Skeletal muscle satellite cell (primary cell): ENCODE data around the gene HIVEP3.

Experiments used
- H3K27me3 ChIP-seq: 2 replicates; pipeline ENCODE4 v1.7.0; 2013; ENCODE audit warnings: low read length; ENCODE audit not compliant: control insufficient read depth, insufficient read depth
- H3K36me3 ChIP-seq: 2 replicates; pipeline ENCODE4 v1.7.0; 2013; ENCODE audit warnings: mild to moderate bottlenecking, control low read depth, low read length; ENCODE audit not compliant: insufficient read depth
- H3K4me1 ChIP-seq: 2 replicates; pipeline ENCODE4 v1.7.0; 2013; ENCODE audit warnings: low read length; ENCODE audit not compliant: control insufficient read depth, insufficient read depth
- H3K4me2 ChIP-seq: 2 replicates; pipeline ENCODE4 v1.7.0; 2013; ENCODE audit warnings: mild to moderate bottlenecking, low read length
- H3K4me3 ChIP-seq: 2 replicates; pipeline ENCODE4 v1.7.0; 2013; ENCODE audit warnings: low read length
- H3K9ac ChIP-seq: 2 replicates; pipeline ENCODE4 v1.7.0; 2013; ENCODE audit warnings: mild to moderate bottlenecking, low read depth, low read length, moderate library complexity
- H3K9me3 ChIP-seq: replicated peaks from 2 replicates; pipeline ENCODE4 v1.7.0; 2013; ENCODE audit warnings: mild to moderate bottlenecking, control low read depth, low read length

Gene HIVEP3

DNA sequence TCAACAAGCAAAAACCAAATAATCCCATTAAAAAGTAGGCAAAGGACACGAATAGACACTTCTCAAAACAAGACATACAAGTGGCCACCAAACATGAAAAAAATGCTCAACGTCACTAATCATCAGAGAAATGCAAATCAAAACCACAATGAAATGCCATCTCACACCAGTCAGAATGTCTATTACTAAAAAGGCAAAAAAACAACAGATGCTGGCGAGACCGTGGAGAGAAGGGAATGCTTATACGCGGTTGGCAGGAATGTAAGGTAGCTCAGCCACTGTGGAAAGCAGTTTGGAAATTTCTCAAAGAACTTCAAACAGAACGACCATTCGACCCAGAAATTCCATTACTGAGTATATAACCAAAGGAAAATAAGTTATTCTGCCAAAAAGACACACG is 289.2 kb downstream of the HIVEP3 start:
- H3K9ac ChIP-seq = peak overlapping the region; percentile 62
- peak overlapping the region; percentile 17 for H3K4me2 ChIP-seq
- H3K36me3 ChIP-seq = no peaks in the 10 kb centered on the region
- H3K27me3 ChIP-seq = no peaks in the 10 kb centered on the region
- no peak overlapping the region for H3K4me3 ChIP-seq
- no peaks in the 10 kb centered on the region for H3K9me3 ChIP-seq
- peaks cover 53% of the 10 kb centered on the region for H3K4me1 ChIP-seq

DNA sequence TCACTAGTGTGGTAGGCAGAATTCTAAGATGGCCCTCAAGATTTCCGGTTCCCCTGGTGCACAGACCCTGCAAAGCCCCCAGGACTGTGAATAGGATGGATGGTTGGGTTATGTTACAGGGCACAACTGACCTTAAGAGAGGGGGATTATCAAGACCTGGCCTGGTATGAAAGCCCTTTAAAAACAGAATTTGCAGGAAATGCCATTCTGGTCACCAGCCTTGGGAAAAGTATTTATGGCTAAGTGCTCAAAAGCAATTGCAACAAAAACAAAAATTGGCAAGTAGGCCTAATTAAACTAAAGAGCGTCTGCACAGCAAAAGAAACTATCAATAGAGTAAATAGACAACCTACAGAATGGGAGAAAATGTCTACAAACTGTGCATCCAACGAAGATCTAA is 289.6 kb downstream of the HIVEP3 start:
- peak overlapping the region; percentile 17 for H3K4me2 ChIP-seq
- H3K9me3 ChIP-seq = no peaks in the 10 kb centered on the region
- peaks cover 52% of the 10 kb centered on the region for H3K4me1 ChIP-seq
- no peaks in the 10 kb centered on the region for H3K27me3 ChIP-seq
- H3K36me3 ChIP-seq = no peaks in the 10 kb centered on the region
- H3K9ac ChIP-seq = peak overlapping the region; percentile 62
- no peak overlapping the region for H3K4me3 ChIP-seq

DNA sequence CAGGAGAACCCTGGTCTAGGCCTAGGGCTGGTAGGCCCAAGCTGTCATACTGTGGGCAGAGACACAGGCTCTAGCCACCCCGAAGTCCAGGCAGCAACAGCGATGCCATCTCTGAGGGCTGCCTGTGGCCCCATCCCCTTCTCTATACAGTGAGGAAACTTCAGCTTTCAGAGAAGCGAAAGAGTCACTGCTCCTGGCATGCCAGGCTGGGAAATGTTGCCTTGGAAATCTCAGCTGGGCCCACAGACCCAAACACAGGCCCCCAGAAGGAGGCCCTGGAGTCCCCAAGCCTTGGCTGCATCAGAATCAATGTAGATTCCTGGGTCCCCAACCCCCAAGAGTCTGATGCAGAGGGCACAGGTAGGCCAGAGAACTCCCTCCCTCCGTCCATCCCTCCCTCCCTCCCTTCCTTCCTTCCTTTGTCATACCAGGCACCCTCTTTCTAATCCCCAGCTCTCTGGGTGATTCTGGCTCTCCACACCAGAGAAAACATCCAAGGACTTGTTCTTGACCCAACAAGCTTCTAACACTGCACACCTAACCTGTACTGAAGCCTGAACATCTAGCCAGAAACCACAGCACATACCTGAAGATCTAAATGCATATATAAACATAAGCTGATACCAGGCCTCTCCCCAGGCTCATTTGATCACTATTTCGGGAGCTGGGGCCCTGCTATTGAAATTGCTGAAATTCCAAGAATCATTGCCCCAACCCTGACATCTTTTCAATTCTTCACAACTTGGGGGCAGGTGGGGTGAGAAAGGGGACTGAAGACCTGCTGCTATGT is 291.0 kb downstream of the HIVEP3 start:
- peaks cover 55% of the 10 kb centered on the region for H3K4me1 ChIP-seq
- no peaks in the 10 kb centered on the region for H3K36me3 ChIP-seq
- no peak overlapping the region for H3K4me3 ChIP-seq
- H3K4me2 ChIP-seq = no peak overlapping the region
- no peaks in the 10 kb centered on the region for H3K9me3 ChIP-seq
- no peaks in the 10 kb centered on the region for H3K27me3 ChIP-seq
- H3K9ac ChIP-seq = no peak overlapping the region

DNA sequence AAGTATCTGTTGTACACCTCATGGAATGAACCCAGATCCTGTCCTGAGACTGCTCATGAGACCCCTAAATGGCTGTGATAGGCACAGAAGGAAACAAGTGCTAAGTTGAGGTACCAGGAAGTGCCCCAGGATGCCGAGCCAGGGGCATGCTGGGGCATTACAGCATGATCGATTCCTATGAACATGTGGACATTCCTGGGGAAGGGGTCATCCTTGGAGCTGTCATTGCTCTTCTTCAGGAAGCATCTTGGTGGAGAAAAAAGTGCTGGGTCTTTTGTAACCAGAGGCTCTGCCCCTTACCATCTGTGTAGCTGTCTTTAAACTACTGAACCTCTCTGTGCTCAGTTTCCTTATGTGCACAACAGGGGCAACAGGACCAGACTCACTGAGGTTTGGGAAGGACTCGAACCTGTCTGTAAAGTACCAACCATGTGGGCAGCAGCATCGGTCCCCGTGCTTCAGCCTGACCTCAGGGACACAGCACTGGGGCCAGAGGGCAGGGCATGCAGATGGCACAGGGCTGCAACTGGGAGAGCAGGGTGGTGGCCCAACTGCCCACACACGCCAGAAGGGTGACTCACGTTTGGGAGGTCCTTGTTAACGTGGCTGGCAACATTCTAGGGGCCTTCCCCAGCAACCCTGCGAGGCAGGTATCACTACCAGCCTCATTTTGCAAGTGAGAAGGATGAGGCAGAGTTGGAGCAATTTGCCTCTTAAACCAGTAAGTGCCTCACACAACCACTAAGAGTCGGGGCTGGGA is 291.9 kb downstream of the HIVEP3 start:
- H3K4me3 ChIP-seq = no peak overlapping the region
- H3K9me3 ChIP-seq = no peaks in the 10 kb centered on the region
- H3K4me1 ChIP-seq = peaks cover 57% of the 10 kb centered on the region
- H3K4me2 ChIP-seq = peak overlapping the region; percentile 24
- H3K36me3 ChIP-seq = no peaks in the 10 kb centered on the region
- H3K9ac ChIP-seq = peak overlapping the region; percentile 29
- no peaks in the 10 kb centered on the region for H3K27me3 ChIP-seq

DNA sequence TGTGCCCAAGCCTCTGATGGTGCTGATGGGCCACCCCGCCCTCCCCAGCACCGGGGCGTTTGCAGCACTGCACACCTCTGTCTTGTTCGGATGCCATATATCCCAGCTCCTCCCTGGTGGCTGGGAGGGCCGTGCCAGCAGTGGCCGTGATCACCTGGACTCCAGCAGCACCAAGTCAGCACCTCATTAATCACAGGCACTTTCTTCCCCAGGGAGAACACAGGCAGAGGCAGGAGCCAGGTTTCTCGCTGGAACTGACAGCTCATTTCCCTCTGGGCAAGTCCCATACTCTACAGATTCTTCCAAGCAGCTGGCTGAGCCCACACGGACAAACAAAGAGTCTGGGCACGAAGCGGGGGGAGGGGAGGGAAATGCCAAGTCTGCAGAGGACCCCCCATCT is 292.6 kb downstream of the HIVEP3 start:
- H3K4me1 ChIP-seq = peaks cover 55% of the 10 kb centered on the region
- H3K4me3 ChIP-seq = no peak overlapping the region
- H3K36me3 ChIP-seq = no peaks in the 10 kb centered on the region
- peak overlapping the region; percentile 29 for H3K9ac ChIP-seq
- H3K4me2 ChIP-seq = peak overlapping the region; percentile 24
- H3K9me3 ChIP-seq = no peaks in the 10 kb centered on the region
- no peaks in the 10 kb centered on the region for H3K27me3 ChIP-seq

DNA sequence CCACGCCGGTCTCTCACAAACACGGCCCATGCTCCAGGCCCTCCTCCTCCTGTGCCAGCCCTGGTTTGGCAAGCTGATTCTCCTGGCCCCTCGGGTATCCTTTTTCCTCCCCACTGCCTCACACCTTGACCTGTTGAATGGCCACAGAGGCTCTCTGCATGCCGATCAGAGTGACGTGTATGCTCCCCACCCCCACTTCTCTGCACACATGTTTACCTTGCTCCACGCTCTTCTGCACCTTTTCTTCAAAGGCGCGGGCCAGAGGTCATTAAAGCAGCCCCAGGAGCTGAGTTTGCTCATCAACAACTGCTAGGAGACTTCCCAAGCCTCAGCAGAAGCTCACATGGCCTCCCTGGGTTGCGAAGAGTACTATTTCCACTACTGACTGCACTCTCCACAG is 295.0 kb downstream of the HIVEP3 start:
- no peak overlapping the region for H3K4me3 ChIP-seq
- no peak overlapping the region for H3K4me2 ChIP-seq
- peak overlapping the region; percentile 18 for H3K9ac ChIP-seq
- no peaks in the 10 kb centered on the region for H3K27me3 ChIP-seq
- no peaks in the 10 kb centered on the region for H3K36me3 ChIP-seq
- no peaks in the 10 kb centered on the region for H3K9me3 ChIP-seq
- peaks cover 42% of the 10 kb centered on the region for H3K4me1 ChIP-seq

DNA sequence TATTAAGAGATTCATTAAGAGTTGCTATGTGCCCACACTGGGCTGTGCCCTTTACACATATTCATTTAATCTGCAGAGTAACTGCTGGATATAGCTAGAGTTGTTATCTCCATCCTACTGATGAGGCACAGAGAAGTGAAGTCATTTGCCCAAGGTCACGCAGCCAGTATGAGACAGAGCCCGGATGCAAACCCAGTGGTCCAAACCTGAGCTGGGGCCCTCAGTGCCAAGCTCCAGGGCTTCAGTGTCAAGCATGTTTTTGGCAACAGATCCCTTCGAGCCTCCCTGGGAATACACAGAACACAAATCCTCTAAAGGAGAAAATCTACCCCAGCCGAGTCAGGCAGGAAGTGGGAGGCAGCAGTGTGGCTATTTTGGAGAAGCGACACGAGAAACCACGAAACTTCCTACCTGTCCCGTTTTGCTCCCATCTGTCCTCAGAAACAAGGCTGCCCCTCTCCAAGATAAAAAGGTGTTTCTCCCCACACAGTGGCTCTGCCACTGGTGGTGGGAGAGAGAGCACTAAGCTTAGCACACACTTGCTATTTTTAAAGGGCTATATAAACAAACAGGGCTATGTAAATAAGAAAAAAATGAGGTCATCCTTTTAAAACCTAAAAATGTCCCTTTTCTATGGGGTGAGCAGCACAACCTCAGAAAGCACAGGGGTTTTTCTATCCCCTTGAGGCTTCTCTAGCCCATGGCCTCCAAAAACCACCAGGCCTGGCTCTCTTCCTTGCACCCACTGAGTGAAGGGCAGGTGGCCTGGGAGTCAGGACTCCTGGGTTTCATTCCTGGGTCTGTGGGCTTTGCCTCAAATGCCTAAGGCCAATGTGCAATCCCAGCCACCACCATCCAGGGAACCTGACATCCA is 295.6 kb downstream of the HIVEP3 start:
- Histone ChIP-seq H3K4me2 (no peak overlapping the region), H3K9me3 (no peaks in the 10 kb centered on the region), H3K36me3 (no peaks in the 10 kb centered on the region), H3K4me1 (peaks cover 44% of the 10 kb centered on the region), H3K27me3 (no peaks in the 10 kb centered on the region), H3K9ac (peak overlapping the region; percentile 18), H3K4me3 (no peak overlapping the region)

DNA sequence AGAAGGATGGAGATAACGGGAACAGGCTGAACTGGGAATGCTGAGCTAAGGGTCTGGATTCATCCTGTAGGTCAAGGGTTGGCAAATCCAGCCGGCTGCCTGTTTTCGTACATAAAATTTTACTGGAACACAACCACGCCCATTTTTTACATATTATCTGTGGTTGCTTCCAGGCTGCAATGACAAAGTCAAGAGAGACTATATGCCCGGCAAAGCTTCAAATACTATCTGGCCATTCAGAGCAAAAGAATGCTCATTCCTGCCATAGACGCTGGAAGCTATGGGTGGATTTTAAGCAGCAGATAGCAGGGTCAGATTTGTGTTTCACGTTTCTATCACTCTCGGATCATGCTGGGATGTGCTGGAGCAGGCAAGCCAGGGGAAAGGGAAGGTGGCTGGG is 296.3 kb downstream of the HIVEP3 start:
- Histone ChIP-seq H3K4me3 (no peak overlapping the region), H3K9me3 (no peaks in the 10 kb centered on the region), H3K4me2 (no peak overlapping the region), H3K9ac (peak overlapping the region; percentile 9), H3K36me3 (no peaks in the 10 kb centered on the region), H3K4me1 (peaks cover 48% of the 10 kb centered on the region), H3K27me3 (no peaks in the 10 kb centered on the region)

DNA sequence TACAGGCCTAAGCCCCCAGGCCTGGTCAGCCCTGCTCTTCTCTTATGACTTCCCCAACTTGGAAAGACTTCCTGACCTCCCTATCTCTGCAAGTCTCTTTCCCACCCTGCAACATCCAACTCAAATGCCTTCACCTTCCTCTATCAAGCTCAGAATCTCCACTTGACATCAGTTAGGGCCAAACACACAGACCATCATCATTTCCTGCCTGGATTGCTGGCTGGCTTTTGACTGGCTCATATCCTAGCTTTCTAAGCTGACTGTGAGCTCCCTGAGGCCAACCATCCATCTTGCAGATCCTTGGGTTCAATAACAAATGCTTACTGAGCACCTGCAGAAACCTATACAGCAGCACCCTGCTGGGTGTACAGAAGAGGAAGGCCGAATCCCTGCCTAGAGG is 296.9 kb downstream of the HIVEP3 start:
- Histone ChIP-seq H3K9me3 (no peaks in the 10 kb centered on the region), H3K27me3 (no peaks in the 10 kb centered on the region), H3K36me3 (no peaks in the 10 kb centered on the region), H3K4me1 (peaks cover 42% of the 10 kb centered on the region), H3K4me3 (no peak overlapping the region), H3K9ac (no peak overlapping the region), H3K4me2 (no peak overlapping the region)

DNA sequence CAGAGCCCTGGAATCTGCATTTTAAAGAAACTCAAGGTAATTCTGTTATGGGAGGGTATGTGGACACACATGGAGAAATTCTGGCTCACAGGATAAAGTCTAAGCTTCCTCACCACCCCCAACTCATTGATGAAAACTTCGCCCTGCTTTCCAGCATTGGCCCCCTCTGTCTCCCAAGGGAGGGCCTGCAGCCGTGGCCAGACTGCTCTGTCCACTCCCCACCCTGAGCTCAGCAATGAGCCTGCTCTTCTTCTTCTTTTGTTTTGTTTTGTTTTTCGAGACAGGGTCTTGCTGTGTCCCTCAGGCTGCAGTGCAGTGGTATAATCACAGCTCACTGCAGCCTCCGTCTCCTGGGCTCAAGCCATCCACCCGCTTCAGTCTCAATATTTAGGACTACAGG is 297.5 kb downstream of the HIVEP3 start:
- Histone ChIP-seq H3K9me3 (no peaks in the 10 kb centered on the region), H3K4me1 (peaks cover 37% of the 10 kb centered on the region), H3K9ac (no peak overlapping the region), H3K36me3 (no peaks in the 10 kb centered on the region), H3K27me3 (no peaks in the 10 kb centered on the region), H3K4me3 (no peak overlapping the region), H3K4me2 (no peak overlapping the region)
